ENCODE measurements around the gene CDHR1. TPM values are rescaled to one million over a fixed set of nuclear protein-coding genes. Genes with fewer than 3 reads are reported as not detected.

Gene CDHR1
- polyA plus RNA-seq, 1 experiment: not detected

DNA sequence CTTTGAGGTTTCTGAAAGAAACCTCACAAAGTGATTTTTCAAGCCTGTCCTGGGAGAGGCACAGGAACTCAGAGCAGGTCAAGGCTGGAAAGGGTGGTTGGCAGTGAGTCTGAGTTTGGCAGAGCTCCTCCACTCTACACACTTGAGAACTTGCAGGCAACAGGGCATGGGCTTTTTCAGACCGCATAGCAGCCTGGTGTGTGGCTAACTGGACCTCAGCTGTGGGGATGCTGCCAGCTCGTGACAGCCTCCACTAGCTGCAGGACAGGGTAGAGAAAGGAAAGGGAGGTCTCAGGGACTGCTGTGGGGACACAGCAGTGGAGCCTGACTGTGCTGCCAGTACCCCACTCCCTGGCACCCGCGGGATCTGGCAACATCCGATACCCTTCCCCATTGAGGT is 2.6 kb downstream of the CDHR1 start:
- H3K36me3 ChIP-seq (ENCODE audit: control insufficient read depth, insufficient read depth, low read length): no peaks in the 10 kb centered on the region
- no peak overlapping the region for H3K4me3 ChIP-seq (ENCODE audit: low read depth, low read length)
- POLR2A ChIA-PET: no interaction called here
- H3K27me3 ChIP-seq (ENCODE audit: control insufficient read depth, insufficient read depth, low read length): peaks cover 23% of the 10 kb centered on the region
- CTCF ChIA-PET: no interaction called here
- TF ChIP-seq, protein P1, sequence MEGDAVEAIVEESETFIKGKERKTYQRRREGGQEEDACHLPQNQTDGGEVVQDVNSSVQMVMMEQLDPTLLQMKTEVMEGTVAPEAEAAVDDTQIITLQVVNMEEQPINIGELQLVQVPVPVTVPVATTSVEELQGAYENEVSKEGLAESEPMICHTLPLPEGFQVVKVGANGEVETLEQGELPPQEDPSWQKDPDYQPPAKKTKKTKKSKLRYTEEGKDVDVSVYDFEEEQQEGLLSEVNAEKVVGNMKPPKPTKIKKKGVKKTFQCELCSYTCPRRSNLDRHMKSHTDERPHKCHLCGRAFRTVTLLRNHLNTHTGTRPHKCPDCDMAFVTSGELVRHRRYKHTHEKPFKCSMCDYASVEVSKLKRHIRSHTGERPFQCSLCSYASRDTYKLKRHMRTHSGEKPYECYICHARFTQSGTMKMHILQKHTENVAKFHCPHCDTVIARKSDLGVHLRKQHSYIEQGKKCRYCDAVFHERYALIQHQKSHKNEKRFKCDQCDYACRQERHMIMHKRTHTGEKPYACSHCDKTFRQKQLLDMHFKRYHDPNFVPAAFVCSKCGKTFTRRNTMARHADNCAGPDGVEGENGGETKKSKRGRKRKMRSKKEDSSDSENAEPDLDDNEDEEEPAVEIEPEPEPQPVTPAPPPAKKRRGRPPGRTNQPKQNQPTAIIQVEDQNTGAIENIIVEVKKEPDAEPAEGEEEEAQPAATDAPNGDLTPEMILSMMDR (IDR thresholded peaks at IDR 0.05; ENCODE audit: insufficient read depth, low read depth, low read length): no peak
- no peak for DNase-seq (ENCODE audit: low read depth)

DNA sequence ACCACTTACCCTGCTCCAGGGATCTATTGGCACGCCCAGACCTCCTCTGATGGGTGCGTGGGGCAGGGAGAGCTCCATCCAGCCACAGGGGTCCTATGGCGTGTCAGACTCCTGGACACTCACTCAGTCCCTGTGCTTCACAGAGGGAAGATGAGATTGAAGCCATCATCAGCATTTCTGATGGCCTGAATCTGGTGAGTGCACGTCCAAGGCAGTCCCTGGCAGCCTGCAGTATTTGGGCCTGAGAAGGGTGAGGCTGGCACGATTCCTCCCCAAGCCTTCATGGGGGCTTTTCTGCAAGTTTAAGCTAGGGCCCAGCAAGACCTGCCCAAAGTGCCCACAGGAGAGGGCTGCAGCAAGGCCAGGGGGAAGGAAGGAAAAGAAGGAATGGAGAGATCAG is 3.3 kb downstream of the CDHR1 start:
- Histone ChIP-seq H3K36me3 (ENCODE audit: control insufficient read depth, insufficient read depth, low read length) (no peaks in the 10 kb centered on the region), H3K27me3 (ENCODE audit: control insufficient read depth, insufficient read depth, low read length) (peaks cover 23% of the 10 kb centered on the region), H3K4me3 (ENCODE audit: low read depth, low read length) (no peak overlapping the region)
- ChIA-PET POLR2A (no interaction called here), CTCF (no interaction called here)
- TF ChIP-seq, protein P1 (IDR thresholded peaks at IDR 0.05; ENCODE audit: insufficient read depth, low read depth, low read length): no peak
- no peak for DNase-seq (ENCODE audit: low read depth)

DNA sequence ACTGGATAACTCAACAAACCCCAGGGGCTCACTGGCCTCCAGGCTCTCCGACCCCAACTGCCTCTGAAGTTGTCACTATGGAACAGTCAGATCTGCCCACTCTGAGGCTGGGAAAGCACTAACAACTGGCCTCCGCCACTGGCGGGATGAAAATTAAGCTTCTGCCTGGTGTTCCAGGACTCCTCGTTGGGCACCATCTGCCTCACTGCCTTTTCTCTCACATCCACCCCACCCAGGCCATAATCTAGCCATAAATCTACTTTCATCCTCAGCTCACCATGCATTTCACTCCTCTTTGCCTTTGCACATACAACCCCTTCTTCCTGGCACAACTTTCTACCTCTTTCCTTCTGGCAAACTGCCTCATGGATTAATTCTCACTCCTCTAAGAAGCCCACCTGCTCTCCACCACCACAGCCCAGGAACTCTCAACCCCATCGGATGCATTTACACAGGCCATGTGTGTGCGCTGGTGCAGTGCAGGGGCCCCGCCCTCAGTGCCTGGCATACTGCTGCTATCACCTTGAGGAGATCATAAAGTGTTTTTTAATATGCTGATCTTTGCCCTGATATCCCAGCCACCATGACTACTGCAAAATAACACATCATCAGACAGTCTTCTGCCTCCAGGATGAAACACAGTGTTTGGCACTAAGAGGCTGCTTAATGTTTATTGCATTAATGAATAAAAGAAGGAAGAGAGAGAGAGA is 4.0 kb downstream of the CDHR1 start:
- TF ChIP-seq, protein P1 (IDR thresholded peaks at IDR 0.05; ENCODE audit: insufficient read depth, low read depth, low read length): no peak
- Histone ChIP-seq H3K4me3 (ENCODE audit: low read depth, low read length) (no peak overlapping the region), H3K36me3 (ENCODE audit: control insufficient read depth, insufficient read depth, low read length) (no peaks in the 10 kb centered on the region), H3K27me3 (ENCODE audit: control insufficient read depth, insufficient read depth, low read length) (peaks cover 22% of the 10 kb centered on the region)
- POLR2A ChIA-PET: no interaction called here
- CTCF ChIA-PET: no interaction called here
- no peak for DNase-seq (ENCODE audit: low read depth)

DNA sequence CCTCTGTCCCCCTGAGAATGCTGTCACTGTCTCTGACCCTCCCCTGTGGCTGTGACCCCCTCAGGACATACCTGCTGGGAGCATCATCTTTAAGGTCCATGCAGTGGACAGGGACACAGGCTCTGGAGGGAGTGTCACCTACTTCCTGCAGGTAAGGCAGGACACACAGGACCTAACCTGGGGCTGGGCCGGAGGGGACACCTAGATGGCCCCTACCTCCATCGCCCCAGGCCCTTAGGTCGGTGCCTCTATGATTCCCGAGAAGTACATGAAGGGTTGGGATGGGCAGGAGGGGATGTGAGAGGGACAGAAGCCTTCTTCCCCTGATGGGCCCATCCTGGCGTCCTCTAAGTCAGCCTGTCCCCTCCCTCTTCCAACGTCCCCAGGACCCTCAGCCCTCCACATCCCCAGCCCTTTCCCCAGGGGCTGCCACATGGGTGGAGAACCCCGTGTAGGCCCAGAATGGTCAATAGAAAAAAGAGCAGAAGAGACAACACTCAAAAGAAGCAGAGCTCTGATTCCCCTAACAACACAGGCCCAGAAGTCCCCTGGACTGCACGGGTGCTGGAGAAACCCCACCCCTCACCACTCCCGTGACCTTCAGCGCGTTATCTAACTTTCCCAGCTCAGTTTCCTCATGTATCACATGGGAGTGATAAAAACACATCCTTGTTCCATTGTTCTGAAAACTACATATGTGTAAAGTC is 6.4 kb downstream of the CDHR1 start:
- CTCF ChIA-PET: no interaction called here
- TF ChIP-seq, protein P1 (IDR thresholded peaks at IDR 0.05; ENCODE audit: insufficient read depth, low read depth, low read length): no peak

DNA sequence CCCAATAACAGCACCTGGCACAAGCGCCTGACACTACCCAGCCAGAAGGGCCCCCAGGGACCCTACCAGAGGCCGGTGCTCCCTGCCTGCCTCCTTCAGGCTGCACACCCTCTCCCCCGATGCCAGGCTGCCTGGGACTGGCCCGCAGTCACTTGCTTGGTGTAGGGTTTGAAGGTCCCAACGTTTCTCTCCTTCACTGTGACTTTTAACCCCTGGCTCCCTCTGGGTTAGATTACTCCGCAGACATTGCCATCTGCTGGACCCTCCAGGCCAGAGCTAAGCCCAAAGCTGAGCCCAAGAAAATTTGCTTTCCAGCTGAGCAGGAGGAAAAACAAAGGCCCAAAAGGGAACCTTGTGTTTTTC is 6.9 kb downstream of the CDHR1 start:
- no peaks in the 10 kb centered on the region for H3K36me3 ChIP-seq (ENCODE audit: control insufficient read depth, insufficient read depth, low read length)
- TF ChIP-seq, protein P1 (IDR thresholded peaks at IDR 0.05; ENCODE audit: insufficient read depth, low read depth, low read length): no peak
- POLR2A ChIA-PET: no interaction called here
- CTCF ChIA-PET: no interaction called here
- peaks cover 4% of the 10 kb centered on the region for H3K27me3 ChIP-seq (ENCODE audit: control insufficient read depth, insufficient read depth, low read length)
- no peak for DNase-seq (ENCODE audit: low read depth)
- no peak overlapping the region for H3K4me3 ChIP-seq (ENCODE audit: low read depth, low read length)

More for the DNA sequence above, 6.4 kb downstream of the CDHR1 start:
- Histone ChIP-seq H3K27me3 (ENCODE audit: control insufficient read depth, insufficient read depth, low read length) (peaks cover 5% of the 10 kb centered on the region), H3K4me3 (ENCODE audit: low read depth, low read length) (no peak overlapping the region), H3K36me3 (ENCODE audit: control insufficient read depth, insufficient read depth, low read length) (no peaks in the 10 kb centered on the region)
- POLR2A ChIA-PET: no interaction called here
- no peak for DNase-seq (ENCODE audit: low read depth)

All from BJ (cell line).